Epithelial cell of proximal tubule (primary cell): ENCODE data around the gene NRXN3. TPM values are rescaled to one million over a fixed set of nuclear protein-coding genes. Genes with fewer than 3 reads are reported as not detected.
A peak's percentile ranks its signal among the peaks of the same experiment; 100 is the strongest.
"Not testable (repeated sequence)": the region's sequence is repeated elsewhere in the genome, so short reads cannot be mapped to it uniquely, and the experiment has no call there.

Experiments
- DNase-seq: peaks from one replicate; pipeline ENCODE4 v3.0.0-alpha.2; 2011; ENCODE audit warnings: low read depth
- H3K4me3 ChIP-seq: 2 replicates; pipeline ENCODE4 v1.5.1; 2011; ENCODE audit warnings: low read depth, mild to moderate bottlenecking, low read length
- total RNA-seq: library from RNA; depleted of rRNA; stranded (reverse); fragments of >200 nt; gene quantifications from 2 replicates; pipeline ENCODE4 v1.2.3, GENCODE V29; 2015
- TF ChIP-seq, protein P1 (sequence below): conservative IDR thresholded peaks from 2 replicates; pipeline ENCODE4 v1.5.1; 2012; ENCODE audit warnings: low read depth, mild to moderate bottlenecking, low read length

Gene NRXN3
- total RNA-seq, 1 donor from 2014 or later = 1.2 TPM

DNA sequence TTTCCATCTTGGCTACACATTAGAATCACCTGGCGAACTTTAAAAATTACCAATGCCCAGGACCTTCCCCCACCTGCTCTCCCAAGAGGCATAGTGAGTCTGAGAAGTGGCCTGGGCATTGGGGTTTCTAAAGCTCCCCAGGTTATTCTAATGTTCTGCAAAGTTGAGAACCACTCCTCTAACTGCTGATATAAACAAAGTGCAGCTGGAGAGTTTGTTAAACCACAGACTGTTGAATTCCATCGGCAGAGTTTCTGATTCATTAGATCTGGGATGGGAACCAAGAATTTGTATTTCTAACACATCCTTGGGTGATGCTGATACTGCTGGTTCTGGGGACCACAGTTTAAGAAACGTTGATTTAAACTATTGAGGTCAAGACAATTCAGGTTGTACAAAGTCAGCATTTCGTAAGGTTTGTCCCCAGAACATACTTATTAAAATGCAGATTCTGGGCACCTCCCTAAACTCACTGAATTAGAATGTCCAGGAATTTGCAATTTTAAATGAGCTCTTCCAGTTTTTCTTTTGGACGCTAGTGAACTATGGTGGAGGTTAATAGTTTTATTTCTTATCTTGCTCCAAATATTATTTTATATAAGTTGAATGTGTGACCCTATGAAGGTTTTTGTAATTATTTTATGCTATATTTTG lies 309.1 kb downstream of the NRXN3 start:
- H3K4me3 ChIP-seq = no peak overlapping the region
- TF ChIP-seq, protein P1, sequence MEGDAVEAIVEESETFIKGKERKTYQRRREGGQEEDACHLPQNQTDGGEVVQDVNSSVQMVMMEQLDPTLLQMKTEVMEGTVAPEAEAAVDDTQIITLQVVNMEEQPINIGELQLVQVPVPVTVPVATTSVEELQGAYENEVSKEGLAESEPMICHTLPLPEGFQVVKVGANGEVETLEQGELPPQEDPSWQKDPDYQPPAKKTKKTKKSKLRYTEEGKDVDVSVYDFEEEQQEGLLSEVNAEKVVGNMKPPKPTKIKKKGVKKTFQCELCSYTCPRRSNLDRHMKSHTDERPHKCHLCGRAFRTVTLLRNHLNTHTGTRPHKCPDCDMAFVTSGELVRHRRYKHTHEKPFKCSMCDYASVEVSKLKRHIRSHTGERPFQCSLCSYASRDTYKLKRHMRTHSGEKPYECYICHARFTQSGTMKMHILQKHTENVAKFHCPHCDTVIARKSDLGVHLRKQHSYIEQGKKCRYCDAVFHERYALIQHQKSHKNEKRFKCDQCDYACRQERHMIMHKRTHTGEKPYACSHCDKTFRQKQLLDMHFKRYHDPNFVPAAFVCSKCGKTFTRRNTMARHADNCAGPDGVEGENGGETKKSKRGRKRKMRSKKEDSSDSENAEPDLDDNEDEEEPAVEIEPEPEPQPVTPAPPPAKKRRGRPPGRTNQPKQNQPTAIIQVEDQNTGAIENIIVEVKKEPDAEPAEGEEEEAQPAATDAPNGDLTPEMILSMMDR = no peak
- no peak for DNase-seq

DNA sequence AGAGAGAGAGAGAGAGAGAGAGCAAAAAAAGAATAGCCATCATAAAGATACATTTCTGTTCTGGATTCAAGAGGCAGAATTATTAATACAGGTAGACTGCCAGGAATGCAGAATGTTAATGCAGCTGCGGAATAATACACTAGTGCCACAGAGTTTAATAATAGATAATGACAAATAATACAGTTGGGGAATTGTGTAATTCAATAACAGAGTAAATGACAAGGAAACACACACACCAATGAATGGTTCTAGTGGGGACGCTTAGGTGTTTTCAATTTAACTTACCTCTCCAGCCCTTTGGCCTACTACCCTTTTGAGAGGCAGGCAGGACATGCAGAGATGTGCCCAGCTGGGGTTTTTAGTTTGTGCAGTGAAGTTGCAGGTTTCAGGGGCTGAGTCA lies 313.9 kb downstream of the NRXN3 start:
- DNase-seq = no peak
- TF ChIP-seq, protein P1 = no peak
- H3K4me3 ChIP-seq = no peak overlapping the region

DNA sequence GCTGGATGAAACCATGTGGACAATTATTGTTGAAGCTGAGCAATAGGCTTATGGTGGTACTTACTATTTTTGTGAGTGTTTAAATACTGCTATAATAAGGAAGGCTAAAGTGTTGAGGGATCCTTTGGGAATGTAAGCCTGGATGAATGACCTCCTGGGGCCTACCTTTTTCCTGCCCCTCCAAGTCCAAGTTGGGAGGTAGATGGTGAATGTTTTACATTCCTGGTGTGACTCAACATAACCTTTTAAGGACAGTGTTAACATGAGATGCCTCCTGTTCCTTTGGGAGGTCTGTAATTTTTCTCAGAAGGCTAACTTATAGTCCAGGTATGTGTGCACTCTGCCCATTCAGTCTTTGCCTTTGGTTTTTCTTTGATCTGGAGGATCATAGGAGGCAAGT lies 315.9 kb downstream of the NRXN3 start:
- peak; percentile 4 for DNase-seq
- TF ChIP-seq, protein P1 = no peak
- no peak overlapping the region for H3K4me3 ChIP-seq

DNA sequence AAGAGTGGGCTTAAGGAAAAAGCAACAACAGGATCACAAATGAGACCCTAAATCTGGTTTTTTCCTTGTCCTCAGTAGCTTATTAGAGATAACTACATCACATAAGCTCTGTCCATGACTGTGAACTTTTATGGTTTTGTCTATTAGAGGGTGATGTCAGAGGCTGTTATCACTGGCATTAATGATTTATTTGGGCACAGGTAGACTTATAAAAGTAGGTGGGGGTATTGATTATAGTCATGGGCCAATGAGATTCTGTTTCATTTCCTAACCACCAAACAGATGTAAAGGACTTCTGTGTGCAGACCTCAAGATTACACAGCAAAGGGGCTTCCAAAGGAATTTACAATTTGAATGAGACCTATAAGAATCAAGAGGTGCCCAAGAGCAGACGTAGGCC lies 316.4 kb downstream of the NRXN3 start:
- DNase-seq = no peak
- no peak overlapping the region for H3K4me3 ChIP-seq
- TF ChIP-seq, protein P1 = no peak

DNA sequence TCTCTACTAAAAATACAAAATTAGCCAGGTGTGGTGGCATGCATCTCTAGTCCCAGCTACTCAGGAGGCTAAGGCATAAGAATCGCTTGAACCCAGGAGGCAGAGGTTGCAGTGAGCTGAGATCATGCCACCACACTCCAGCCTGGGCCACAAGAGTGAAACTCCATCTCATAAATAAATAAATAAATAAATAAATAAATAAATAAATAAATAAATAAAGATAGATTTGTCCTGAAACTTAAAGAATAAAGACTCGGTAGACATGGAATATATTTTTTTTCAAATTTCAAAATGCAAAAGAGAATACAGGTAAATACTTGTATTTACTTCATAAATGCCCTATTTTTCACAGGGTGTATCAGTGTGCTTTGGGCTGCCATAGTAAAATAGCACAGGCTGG lies 317.4 kb downstream of the NRXN3 start:
- H3K4me3 ChIP-seq, DNase-seq: not testable (repeated sequence)

DNA sequence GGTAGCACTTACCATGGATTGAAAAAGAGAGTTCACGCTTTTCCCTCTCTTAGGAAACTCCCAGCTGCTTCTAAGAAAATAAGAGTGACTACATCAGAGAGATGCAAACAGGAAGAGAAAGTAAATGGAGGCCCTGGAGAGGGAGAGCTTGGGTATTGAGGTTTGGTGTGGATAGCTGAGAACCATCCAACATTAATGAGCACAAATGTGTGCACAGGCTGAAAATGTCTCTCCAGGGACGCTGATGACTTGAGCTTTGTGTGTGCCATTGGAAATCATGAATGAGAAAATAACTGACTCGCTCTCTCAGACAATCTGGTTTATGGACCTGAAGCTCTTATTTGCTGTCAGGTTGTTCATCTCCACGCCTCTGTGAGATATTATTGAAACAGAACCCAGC lies 318.8 kb downstream of the NRXN3 start:
- no peak overlapping the region for H3K4me3 ChIP-seq
- TF ChIP-seq, protein P1 = no peak
- no peak for DNase-seq

DNA sequence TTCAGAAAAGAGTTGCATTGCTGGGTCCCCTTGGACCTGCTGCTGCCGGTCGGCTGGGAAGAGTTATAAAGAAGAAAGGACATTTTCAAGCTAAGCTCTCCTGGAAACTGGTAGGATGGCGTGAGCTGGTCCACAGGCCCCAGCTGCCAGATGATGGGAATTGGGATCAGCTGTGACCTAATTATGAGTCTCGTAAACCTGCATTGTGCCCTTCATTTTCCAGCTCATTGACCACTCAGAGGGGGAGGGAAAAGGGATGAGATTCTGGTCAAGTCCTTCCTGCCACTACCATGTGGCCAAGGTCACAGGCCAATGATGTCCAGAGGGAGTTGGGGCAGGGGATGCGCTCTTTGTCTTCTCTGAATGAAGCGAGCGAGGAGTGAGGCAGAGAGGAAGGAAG lies 320.9 kb downstream of the NRXN3 start:
- TF ChIP-seq, protein P1 = no peak
- no peak overlapping the region for H3K4me3 ChIP-seq
- no peak for DNase-seq
